ENCODE results near the gene LKAAEAR1. TPM values are rescaled to one million over a fixed set of nuclear protein-coding genes. Genes with fewer than 3 reads are reported as not detected.

Gene LKAAEAR1
- total RNA-seq, 1 donor from 2014 or later, result not detected

DNA sequence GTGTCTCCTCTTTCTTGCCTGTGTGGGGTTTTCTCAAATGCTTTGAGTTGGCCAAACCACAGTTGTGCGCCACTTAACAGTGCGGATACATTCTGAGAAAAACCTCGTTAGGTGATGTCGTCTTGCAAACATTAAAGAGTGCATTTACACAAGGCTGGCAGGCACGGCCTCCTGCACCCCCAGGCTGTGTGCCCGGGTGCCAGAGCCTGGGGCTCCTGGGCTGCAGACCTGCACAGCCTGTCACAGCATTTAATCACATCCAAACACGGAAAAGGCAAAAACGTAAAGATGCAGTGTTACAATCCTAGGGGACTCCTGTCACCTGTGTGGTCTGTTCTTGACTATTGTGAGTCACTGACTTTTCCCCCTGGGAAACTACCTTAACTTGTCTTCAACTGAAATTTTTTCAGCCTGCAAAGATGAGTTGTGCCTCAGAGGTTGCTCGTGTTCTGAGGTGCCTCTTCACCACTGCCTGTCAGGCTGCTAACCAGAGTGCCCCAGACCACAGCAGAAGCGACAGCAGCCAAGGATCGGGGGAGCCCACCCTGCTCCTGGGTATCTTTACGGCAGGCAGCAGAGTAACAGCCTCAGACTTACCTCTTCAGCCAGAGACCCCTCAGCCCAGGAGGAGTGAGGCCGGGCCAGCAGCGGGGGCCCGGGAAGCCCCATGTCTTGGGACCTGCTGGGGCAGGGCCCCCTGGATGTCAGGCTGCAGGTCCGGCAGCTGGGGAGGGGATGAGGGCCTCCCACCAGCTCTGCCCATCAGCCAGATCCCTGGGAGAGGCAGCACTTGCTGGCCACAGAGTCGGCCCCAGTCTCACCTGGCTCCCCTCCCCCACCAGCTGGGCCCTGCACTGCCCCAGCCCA is 48.9 kb downstream of the LKAAEAR1 start:
- H3K9ac ChIP-seq (ENCODE audit: low read length), result no peak overlapping the region
- peaks cover 2% of the 10 kb centered on the region for H3K36me3 ChIP-seq (ENCODE audit: insufficient read depth, low read length)
- peaks cover 3% of the 10 kb centered on the region for H3K4me1 ChIP-seq (ENCODE audit: insufficient read depth, low read length)
- H3K27me3 Mint-ChIP-seq (ENCODE audit: low read depth, unreplicated experiment), result peaks cover 8% of the 10 kb centered on the region
- FAIRE-seq (no peak), DNase-seq (ENCODE audit: low read depth) (no peak)
- no peak for TF ChIP-seq EZH2 (IDR thresholded peaks at IDR 0.05; ENCODE audit: insufficient read depth, low read length)
- TF ChIP-seq, protein P1, sequence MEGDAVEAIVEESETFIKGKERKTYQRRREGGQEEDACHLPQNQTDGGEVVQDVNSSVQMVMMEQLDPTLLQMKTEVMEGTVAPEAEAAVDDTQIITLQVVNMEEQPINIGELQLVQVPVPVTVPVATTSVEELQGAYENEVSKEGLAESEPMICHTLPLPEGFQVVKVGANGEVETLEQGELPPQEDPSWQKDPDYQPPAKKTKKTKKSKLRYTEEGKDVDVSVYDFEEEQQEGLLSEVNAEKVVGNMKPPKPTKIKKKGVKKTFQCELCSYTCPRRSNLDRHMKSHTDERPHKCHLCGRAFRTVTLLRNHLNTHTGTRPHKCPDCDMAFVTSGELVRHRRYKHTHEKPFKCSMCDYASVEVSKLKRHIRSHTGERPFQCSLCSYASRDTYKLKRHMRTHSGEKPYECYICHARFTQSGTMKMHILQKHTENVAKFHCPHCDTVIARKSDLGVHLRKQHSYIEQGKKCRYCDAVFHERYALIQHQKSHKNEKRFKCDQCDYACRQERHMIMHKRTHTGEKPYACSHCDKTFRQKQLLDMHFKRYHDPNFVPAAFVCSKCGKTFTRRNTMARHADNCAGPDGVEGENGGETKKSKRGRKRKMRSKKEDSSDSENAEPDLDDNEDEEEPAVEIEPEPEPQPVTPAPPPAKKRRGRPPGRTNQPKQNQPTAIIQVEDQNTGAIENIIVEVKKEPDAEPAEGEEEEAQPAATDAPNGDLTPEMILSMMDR (IDR thresholded peaks at IDR 0.05; ENCODE audit: insufficient read depth, low read depth, low read length), result no peak
- H3K79me2 ChIP-seq (ENCODE audit: insufficient read depth, low read length), result no peaks in the 10 kb centered on the region
- H3K4me3 Mint-ChIP-seq (ENCODE audit: unreplicated experiment), result no peak overlapping the region
- no peaks in the 10 kb centered on the region for H3K9me3 ChIP-seq (ENCODE audit: insufficient read depth, low read depth, low read length)
- H3K9me3 Mint-ChIP-seq (ENCODE audit: unreplicated experiment), result peaks cover 2% of the 10 kb centered on the region
- H3K27ac Mint-ChIP-seq (ENCODE audit: unreplicated experiment), result no peak overlapping the region
- H3K27ac ChIP-seq (ENCODE audit: low read depth, low read length), result no peak overlapping the region
- peaks cover 36% of the 10 kb centered on the region for H4K20me1 ChIP-seq (ENCODE audit: insufficient read depth, low read length)
- H2AFZ ChIP-seq (ENCODE audit: low read depth, low read length), result no peak overlapping the region
- H3K36me3 Mint-ChIP-seq (ENCODE audit: low read depth, unreplicated experiment), result peaks cover 13% of the 10 kb centered on the region
- H3K4me2 ChIP-seq (ENCODE audit: low read length), result no peak overlapping the region
- H3K4me3 ChIP-seq (ENCODE audit: insufficient read depth, low read depth, low read length), result no peak overlapping the region
- H3K27me3 ChIP-seq (ENCODE audit: insufficient read depth, low read length), result peaks cover 14% of the 10 kb centered on the region
- peaks cover 7% of the 10 kb centered on the region for H3K4me1 Mint-ChIP-seq (ENCODE audit: low read depth, unreplicated experiment)

GRCh38 chr20:64033981-64034493 is 50.2 kb downstream of the LKAAEAR1 start:
- Histone ChIP-seq H3K4me3 (ENCODE audit: insufficient read depth, low read depth, low read length) (no peak overlapping the region), H2AFZ (ENCODE audit: low read depth, low read length) (no peak overlapping the region), H3K36me3 (ENCODE audit: insufficient read depth, low read length) (peaks cover 2% of the 10 kb centered on the region), H3K9me3 (ENCODE audit: insufficient read depth, low read depth, low read length) (no peaks in the 10 kb centered on the region), H3K27me3 (ENCODE audit: insufficient read depth, low read length) (peaks cover 3% of the 10 kb centered on the region), H3K9ac (ENCODE audit: low read length) (no peak overlapping the region), H3K4me1 (ENCODE audit: insufficient read depth, low read length) (peaks cover 3% of the 10 kb centered on the region), H3K27ac (ENCODE audit: low read depth, low read length) (no peak overlapping the region), H3K4me2 (ENCODE audit: low read length) (no peak overlapping the region), H3K79me2 (ENCODE audit: insufficient read depth, low read length) (no peaks in the 10 kb centered on the region), H4K20me1 (ENCODE audit: insufficient read depth, low read length) (peaks cover 41% of the 10 kb centered on the region)
- no peak overlapping the region for H3K27ac Mint-ChIP-seq (ENCODE audit: unreplicated experiment)
- H3K4me3 Mint-ChIP-seq (ENCODE audit: unreplicated experiment), result no peak overlapping the region
- H3K36me3 Mint-ChIP-seq (ENCODE audit: low read depth, unreplicated experiment), result peaks cover 19% of the 10 kb centered on the region
- FAIRE-seq (no peak), DNase-seq (ENCODE audit: low read depth) (no peak)
- peaks cover 6% of the 10 kb centered on the region for H3K4me1 Mint-ChIP-seq (ENCODE audit: low read depth, unreplicated experiment)
- peaks cover 2% of the 10 kb centered on the region for H3K27me3 Mint-ChIP-seq (ENCODE audit: low read depth, unreplicated experiment)
- H3K9me3 Mint-ChIP-seq (ENCODE audit: unreplicated experiment), result peaks cover 2% of the 10 kb centered on the region
- TF ChIP-seq EZH2 (IDR thresholded peaks at IDR 0.05; ENCODE audit: insufficient read depth, low read length), result no peak
- TF ChIP-seq, protein P1 (IDR thresholded peaks at IDR 0.05; ENCODE audit: insufficient read depth, low read depth, low read length), result no peak

Small RNAs within 50 kb of the gene (microRNA-seq; reads per million reads assigned to microRNA genes)
- gene MIR6813, result 2.2 reads per million

Other genes with a start within 250 kb of the LKAAEAR1 start
- not detected in 2 replicates for gene ABHD16B, start 222.9 kb downstream of the LKAAEAR1 start, total RNA-seq
- gene TPD52L2, start 219.1 kb downstream of the LKAAEAR1 start, total RNA-seq, result 145 TPM in 2 replicates
- 64.6 and 65.6 TPM in 2 replicates for gene DNAJC5, start 189.3 kb downstream of the LKAAEAR1 start, total RNA-seq
- gene UCKL1, start 128.0 kb downstream of the LKAAEAR1 start, total RNA-seq, result 33.0 and 33.4 TPM in 2 replicates
- gene ZNF512B, start 114.5 kb downstream of the LKAAEAR1 start, total RNA-seq, result 27.5 and 27.7 TPM in 2 replicates
- gene SAMD10, start 104.8 kb downstream of the LKAAEAR1 start, total RNA-seq, result 2.7 and 4.3 TPM in 2 replicates
- gene PRPF6, start 103.3 kb downstream of the LKAAEAR1 start, total RNA-seq, result 52.3 and 52.6 TPM in 2 replicates
- gene C20orf204, start 48.2 kb downstream of the LKAAEAR1 start, total RNA-seq, result 0.75 and 0.99 TPM in 2 replicates
- 0.52 and 0.60 TPM in 2 replicates for gene SOX18, start 34.8 kb downstream of the LKAAEAR1 start, total RNA-seq
- gene TCEA2, start 21.2 kb downstream of the LKAAEAR1 start, total RNA-seq, result 52.4 and 53.1 TPM in 2 replicates
- 15.7 and 18.3 TPM in 2 replicates for gene RGS19, start 4.9 kb downstream of the LKAAEAR1 start, total RNA-seq
- 2.8 and 3.6 TPM in 2 replicates for gene OPRL1, start 4.3 kb downstream of the LKAAEAR1 start, total RNA-seq
- not detected in 2 replicates for gene NPBWR2, start 23.2 kb upstream of the LKAAEAR1 start, total RNA-seq
- gene MYT1, start 80.1 kb upstream of the LKAAEAR1 start, total RNA-seq, result 0.17 TPM in 1 of 2 replicates, not detected in the other
- 37.8 and 40.0 TPM in 2 replicates for gene PCMTD2, start 171.3 kb upstream of the LKAAEAR1 start, total RNA-seq